ENCODE results near the gene CD4.

- TF ChIP-seq CTCF (conservative IDR thresholded peaks at IDR 0.05): no peak
- no peak for TF ChIP-seq ZFX (IDR thresholded peaks at IDR 0.05)
Measured at GRCh38 chr12:6823182-6824084, 34.1 kb downstream of the CD4 start.

Measured in C4-2B (cell line).